Measurements from ENCODE around the gene KDM1A. TPM values are rescaled to one million over a fixed set of nuclear protein-coding genes. Genes with fewer than 3 reads are reported as not detected.

KDM1A gene
- total and polyA plus RNA-seq, 10 of the 15 experiments (the other 5 are each of a cell fraction or from before 2014, with no cell fraction given), result 39.2 to 118 (median 98.9) TPM

DNA sequence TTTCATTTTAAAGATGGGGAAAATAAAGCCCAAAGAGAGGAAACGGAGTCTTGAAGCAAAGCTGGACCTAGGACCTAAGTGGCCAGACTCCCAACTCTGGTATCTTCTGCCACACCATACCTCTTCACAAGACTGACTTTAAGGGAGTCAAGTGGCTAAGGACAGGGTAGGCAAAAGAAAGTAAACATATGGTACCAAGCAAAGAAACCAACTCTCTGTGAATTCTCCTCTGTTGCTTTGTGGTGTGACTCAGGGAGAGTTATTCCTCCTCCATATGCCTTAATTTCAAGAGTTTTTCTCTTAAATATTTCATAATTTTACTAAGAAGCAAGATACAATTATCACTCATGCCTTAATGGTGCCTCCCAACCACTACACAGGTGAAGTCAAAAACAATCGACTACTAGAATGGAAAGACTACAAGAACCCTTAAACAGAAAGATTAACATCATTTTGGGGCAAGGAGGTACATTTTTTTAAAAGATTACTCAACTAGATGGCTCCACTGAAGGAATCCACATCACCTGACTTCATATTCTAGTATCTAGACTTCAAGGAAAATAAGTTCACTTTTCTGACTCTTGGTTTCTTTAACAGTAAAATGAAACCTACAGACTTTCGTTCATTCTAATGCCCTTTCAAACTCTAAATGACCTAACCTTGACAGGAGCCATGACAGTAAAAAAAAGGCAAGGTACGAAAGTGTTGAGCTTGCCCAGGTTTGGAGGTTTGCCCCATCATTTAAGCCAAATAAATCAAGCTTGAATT, 105.2 kb downstream of the KDM1A start (continued):
- no peak for TF ChIP-seq CUX1 (IDR thresholded peaks at IDR 0.05; ENCODE audit: insufficient replicate concordance, low read depth, low read length)
- TF ChIP-seq CBX3 (IDR thresholded peaks at IDR 0.05; ENCODE audit: borderline replicate concordance, low read depth), result no peak
- no peak for TF ChIP-seq EED (IDR thresholded peaks at IDR 0.05; ENCODE audit: low read depth)

GRCh38 chr1:23125489-23125888, 106.2 kb downstream of the KDM1A start:
- peaks cover 18% of the 10 kb centered on the region for H3K4me1 ChIP-seq (ENCODE audit: control insufficient read depth, insufficient read depth, low read length)
- FAIRE-seq (no peak), DNase-seq (ENCODE audit: low read depth, low spot score) (no peak), ATAC-seq (no peak)
- H3K27ac ChIP-seq (ENCODE audit: control insufficient read depth, insufficient read depth), result no peak overlapping the region
- no peak overlapping the region for H3K9ac ChIP-seq (ENCODE audit: control insufficient read depth, insufficient read depth, low read length)
- in situ Hi-C loops (cut with MboI), result no loop called here
- intact Hi-C loops (cut with micrococcal nuclease; ENCODE audit: unreplicated experiment), result no loop called here
- ChIA-PET CTCF (interaction anchor here (1.4 to 2.4 kb wide), 2 partner anchors 26 to 58 kb away, joined by 6 to 9 read pairs; no protein-coding TSS in a partner anchor), RAD21 (ENCODE audit: unreplicated experiment) (interaction anchor here (1.1 kb wide), 1 partner anchor 26 kb away, joined by 4 read pairs; no protein-coding TSS in a partner anchor), SMC1A (ENCODE audit: uncharacterized antibody, unreplicated experiment) (interaction anchor here (1.4 to 17.6 kb wide), 4 partner anchors 10 to 49 kb away, joined by 3 to 188 read pairs (median 5); no protein-coding TSS in a partner anchor), POLR2A (interaction anchor here (0.5 to 1.3 kb wide), 3 partner anchors 25 to 41 kb away, joined by 3 to 5 read pairs (median 3); no protein-coding TSS in a partner anchor)
- H3K4me2 ChIP-seq (ENCODE audit: control insufficient read depth, insufficient read depth), result no peak overlapping the region
- no peaks in the 10 kb centered on the region for H3K27me3 ChIP-seq (replicated peaks in 1 of 2; ENCODE audit: control insufficient read depth in 2 of 2, insufficient read depth in 2 of 2, low read length in 1 of 2)
- no peaks in the 10 kb centered on the region for H4K20me1 ChIP-seq (ENCODE audit: control insufficient read depth, insufficient read depth)
- no TSS peak for BruUV-seq (replicated peaks)
- H2AFZ ChIP-seq (ENCODE audit: control insufficient read depth, low read depth, low read length), result no peak overlapping the region
- H3K4me3 ChIP-seq, result no peak overlapping the region
- peaks cover 10% of the 10 kb centered on the region for H3K79me2 ChIP-seq (ENCODE audit: control insufficient read depth, insufficient read depth, low read length)
- no peaks in the 10 kb centered on the region for H3K36me3 ChIP-seq (ENCODE audit: control insufficient read depth in 2 of 2, insufficient read depth in 2 of 2, low read length in 1 of 2)
- H3K9me3 ChIP-seq (replicated peaks; ENCODE audit: control insufficient read depth, insufficient read depth, low read length), result no peaks in the 10 kb centered on the region
- WGBS (ENCODE audit: insufficient coverage, insufficient replicate concordance, low lambda C conversion rate, missing lambda C conversion rate), result 96% methylated on average over 4 of the region's 4 CpGs
- TF ChIP-seq CREB1 (IDR thresholded peaks at IDR 0.05; ENCODE audit: low read depth), result no peak
- TF ChIP-seq CBFB (IDR thresholded peaks at IDR 0.05; ENCODE audit: low read depth), result no peak
- no peak for TF ChIP-seq SRF (IDR thresholded peaks at IDR 0.05; ENCODE audit: low read depth in 2 of 2, low read length in 2 of 2)
- TF ChIP-seq ZZZ3 (IDR thresholded peaks at IDR 0.05; ENCODE audit: control insufficient read depth, insufficient read length, low read depth), result no peak
- no peak for TF ChIP-seq FOS (IDR thresholded peaks at IDR 0.05; ENCODE audit: borderline replicate concordance, extremely low read depth, insufficient read length)
- TF ChIP-seq CREM (IDR thresholded peaks at IDR 0.05; ENCODE audit: low read depth), result no peak
- no peak for TF ChIP-seq YBX1 (IDR thresholded peaks at IDR 0.05)
- TF ChIP-seq E2F4 (IDR thresholded peaks at IDR 0.05; ENCODE audit: low read depth, low read length), result no peak
- TF ChIP-seq JUND (IDR thresholded peaks at IDR 0.05; ENCODE audit: low read depth, low read length), result no peak
- TF ChIP-seq FOXM1 (IDR thresholded peaks at IDR 0.05; ENCODE audit: low read depth, low read length), result no peak
- TF ChIP-seq IKZF2 (IDR thresholded peaks at IDR 0.05), result no peak
- TF ChIP-seq POU2F2 (IDR thresholded peaks at IDR 0.05; ENCODE audit: borderline replicate concordance, low read depth, low read length), result no peak
- no peak for TF ChIP-seq RELA (IDR thresholded peaks at IDR 0.05; ENCODE audit: borderline replicate concordance, partially characterized antibody)
- no peak for TF ChIP-seq MYC (IDR thresholded peaks at IDR 0.05; ENCODE audit: insufficient read depth, insufficient read length, insufficient replicate concordance, low read length, severe bottlenecking)

Data from GM12878 (cell line).